ENCODE data around the gene FLNA. TPM values are rescaled to one million over a fixed set of nuclear protein-coding genes. Genes with fewer than 3 reads are reported as not detected.

FLNA gene
- total and polyA plus RNA-seq, 9 of the 15 experiments (the other 6 are each of a cell fraction or from before 2014, with no cell fraction given) = 6.2 to 735 (median 135) TPM

- TF ChIP-seq NONO (IDR thresholded peaks at IDR 0.05; ENCODE audit: low read depth in 2 of 2, low read length in 1 of 2) = no peak
- no peak for TF ChIP-seq SRSF3 (IDR thresholded peaks at IDR 0.05; ENCODE audit: insufficient read depth, low read length)
- TF ChIP-seq FUS (optimal IDR thresholded peaks at IDR 0.05; ENCODE audit: low read depth, low read length) = no peak
- TF ChIP-seq ATF4 (CRISPR knock-in tag; IDR thresholded peaks at IDR 0.05) = no peak
- no peak for TF ChIP-seq RBM25 (IDR thresholded peaks at IDR 0.05; ENCODE audit: low read depth, low read length, severe bottlenecking)
- no peak for TF ChIP-seq MED1 (CRISPR knock-in tag; IDR thresholded peaks at IDR 0.05; ENCODE audit: borderline replicate concordance)
- TF ChIP-seq ZNF57 (CRISPR knock-in tag; IDR thresholded peaks at IDR 0.05) = 0 out of 2 replicates have a peak, but pooled peaks have one; percentile 43
- TF ChIP-seq CC2D1A (IDR thresholded peaks at IDR 0.05) = no peak
- TF ChIP-seq ARHGAP35 (IDR thresholded peaks at IDR 0.05; ENCODE audit: partially characterized antibody) = no peak
- no peak for TF ChIP-seq MEF2A (IDR thresholded peaks at IDR 0.05; ENCODE audit: control insufficient read depth, low read depth, low read length)
- TF ChIP-seq ZNF318 (IDR thresholded peaks at IDR 0.05; ENCODE audit: borderline replicate concordance in 1 of 2, low read depth in 1 of 2) = no peak
- no peak for TF ChIP-seq CUX1 (CRISPR knock-in tag; IDR thresholded peaks at IDR 0.05)
Observed at GRCh38 chrX:154401045-154401799, 26.8 kb upstream of the FLNA start (continued).
